CD14-positive monocyte (primary cell): ENCODE data around the gene MYH10. TPM values are rescaled to one million over a fixed set of nuclear protein-coding genes. Genes with fewer than 3 reads are reported as not detected.
A peak's percentile ranks its signal among the peaks of the same experiment; 100 is the strongest.

Experiments used
- DNase-seq, 3 donors: peaks; one replicate each; pipeline ENCODE4 v3.0.0-alpha.2; 2011 to 2022
- H2AFZ ChIP-seq: 2 replicates; pipeline ENCODE4 v1.6.0; 2012; ENCODE audit warnings: mild to moderate bottlenecking, low read depth, low read length, inconsistent platforms; ENCODE audit not compliant: insufficient read depth, poor library complexity, severe bottlenecking
- H3K27ac ChIP-seq, 2 donors: 1 replicate in 1 of 2; 2 replicates in 1 of 2; pipeline ENCODE4 v1.5.1; 2012 to 2013; ENCODE audit warnings: low read length in 2 of 2, control low read depth in 1 of 2, inconsistent platforms in 1 of 2, low read depth in 1 of 2, mild to moderate bottlenecking in 1 of 2
- H3K27me3 ChIP-seq, 2 donors: one replicate each; pipeline versions ENCODE4 v1.6.0 to v1.6.1; 2011 to 2013; ENCODE audit warnings: low read length in 2 of 2; ENCODE audit not compliant: control insufficient read depth in 2 of 2, insufficient read depth in 2 of 2
- H3K36me3 ChIP-seq, 2 donors: replicated peaks in 1 of 2; 1 replicate in 1 of 2; 2 replicates in 1 of 2; pipeline versions ENCODE4 v1.5.1 to v1.6.1; 2012 to 2013; ENCODE audit warnings: low read length in 2 of 2, control low read depth in 1 of 2, inconsistent platforms in 1 of 2, mild to moderate bottlenecking in 1 of 2; ENCODE audit not compliant: insufficient read depth in 2 of 2, control insufficient read depth in 1 of 2
- H3K4me1 ChIP-seq, 2 donors: 1 replicate in 1 of 2; 2 replicates in 1 of 2; pipeline versions ENCODE4 v1.5.1 to v1.6.1; 2012 to 2013; ENCODE audit warnings: low read length in 2 of 2, control low read depth in 1 of 2, inconsistent platforms in 1 of 2, mild to moderate bottlenecking in 1 of 2, moderate library complexity in 1 of 2; ENCODE audit not compliant: insufficient read depth in 2 of 2, control insufficient read depth in 1 of 2
- H3K4me2 ChIP-seq: replicated peaks from 2 replicates; pipeline ENCODE3; 2012; ENCODE audit warnings: low read length, moderate library complexity, mild to moderate bottlenecking; ENCODE audit not compliant: poor library complexity, severe bottlenecking; ENCODE audit errors: extremely low read depth
- H3K4me3 ChIP-seq, 3 experiments: fragments of 200-600 bp in 1 of 3; sonication (generic) in 1 of 3; replicated peaks in 1 of 3; 1 replicate in 2 of 3; 2 replicates in 1 of 3; pipeline ENCODE4 v1.5.1; 2011 to 2013; ENCODE audit warnings: low read length in 3 of 3, mild to moderate bottlenecking in 3 of 3, control low read depth in 2 of 3, low read depth in 2 of 3, inconsistent platforms in 1 of 3, moderate library complexity in 1 of 3
- H3K79me2 ChIP-seq: 2 replicates; pipeline ENCODE4 v1.6.0; 2012; ENCODE audit warnings: mild to moderate bottlenecking, control low read depth, inconsistent platforms, low read length, moderate library complexity; ENCODE audit not compliant: insufficient read depth
- H3K9ac ChIP-seq: 2 replicates; pipeline ENCODE4 v1.6.0; 2017; ENCODE audit warnings: low read length, mild to moderate bottlenecking; ENCODE audit not compliant: insufficient read depth, poor library complexity, severe bottlenecking
- H3K9me3 ChIP-seq, 2 donors: replicated peaks in 1 of 2; 1 replicate in 1 of 2; 2 replicates in 1 of 2; pipeline versions ENCODE4 v1.5.1 to v1.6.1; 2012 to 2013; ENCODE audit warnings: low read length in 2 of 2, control low read depth in 1 of 2; ENCODE audit not compliant: control insufficient read depth in 1 of 2, insufficient read depth in 1 of 2
- H4K20me1 ChIP-seq: 2 replicates; pipeline ENCODE4 v1.6.0; 2012; ENCODE audit warnings: mild to moderate bottlenecking, low read length, control low read depth, moderate library complexity; ENCODE audit not compliant: insufficient read depth
- H3K27ac Mint-ChIP-seq, 7 donors: one replicate each; pipeline ENCODE4 v1.8.0; 2020; ENCODE audit warnings: mild to moderate bottlenecking in 7 of 7, mixed read lengths in 7 of 7, moderate library complexity in 6 of 7, inconsistent platforms in 2 of 7
- H3K27me3 Mint-ChIP-seq, 3 donors: one replicate each; pipeline ENCODE4 v1.8.0; 2021 to 2022; ENCODE audit warnings: low read depth in 3 of 3, mild to moderate bottlenecking in 3 of 3, mixed read lengths in 3 of 3, moderate library complexity in 3 of 3, inconsistent platforms in 1 of 3
- H3K36me3 Mint-ChIP-seq, 2 donors: one replicate each; pipeline ENCODE4 v1.8.0; 2020; ENCODE audit warnings: mixed read lengths in 2 of 2, inconsistent platforms in 1 of 2, mild to moderate bottlenecking in 1 of 2
- H3K4me1 Mint-ChIP-seq: one replicate; pipeline ENCODE4 v1.8.0; 2020; ENCODE audit warnings: mild to moderate bottlenecking, mixed read lengths
- H3K4me3 Mint-ChIP-seq, 2 donors: one replicate each; pipeline ENCODE4 v1.8.0; 2020; ENCODE audit warnings: mild to moderate bottlenecking in 2 of 2, mixed read lengths in 2 of 2, moderate library complexity in 1 of 2
- H3K9me3 Mint-ChIP-seq, 7 donors: one replicate each; pipeline ENCODE4 v1.8.0; 2020 to 2022; ENCODE audit warnings: mixed read lengths in 7 of 7, mild to moderate bottlenecking in 6 of 7, moderate library complexity in 6 of 7, inconsistent platforms in 2 of 7
- WGBS: methylation state at CpG from one replicate; pipeline ENCODE4 v1.1.5; 2013; ENCODE audit warnings: missing lambda C conversion rate; ENCODE audit not compliant: insufficient coverage; 5-methylcytosine and 5-hydroxymethylcytosine counted together
- intact Hi-C, 2 donors: fragments of 100-400 bp; cut with micrococcal nuclease; formaldehyde crosslinking; loops; one replicate each; pipeline versions ENCODE4 v1.15.0 to v1.15.1; 2023
- polyA minus RNA-seq: library from RNA; depleted of rRNA, polyadenylated mRNA; stranded (reverse); fragments of >200 nt; gene quantifications from 2 replicates; pipeline ENCODE4 v1.2.3, GENCODE V29; 2012
- polyA plus RNA-seq, 3 donors: library from polyadenylated mRNA; depleted of rRNA in 1 of 3; unstranded in 2 of 3; stranded (reverse) in 1 of 3; fragments of 300-500 nt in 2 of 3; fragments of >200 nt in 1 of 3; fragmentation: Illumina TruSeq in 2 of 3; gene quantifications; 1 replicate in 2 of 3; 2 replicates in 1 of 3; pipeline ENCODE4 v1.2.3, GENCODE V29; 2012 to 2021
- total RNA-seq, 12 experiments: library from RNA in 1 of 12; stranded (reverse) in 1 of 12; fragments of 120-200 nt in 1 of 12; gene quantifications; one replicate each; pipeline ENCODE4 v1.2.4 and lab custom pipeline; 2013 to 2026; ENCODE audit warnings: mixed read lengths in 6 of 12, inconsistent platforms in 1 of 12
- TF ChIP-seq, protein P1 (sequence below): fragments of 200-600 bp; IDR thresholded peaks from one replicate; pipeline ENCODE4 v1.8.0; 2022; ENCODE audit warnings: antibody characterized with exemption, mild to moderate bottlenecking

MYH10 gene
- total RNA-seq (2013) = 0.71 TPM
- under 1 TPM in 2 of 3 donors, not detected in 1; 0.42 to 0.65 TPM for polyA plus RNA-seq
- polyA minus RNA-seq = 0.32 TPM in 1 of 2 replicates, not detected in the other
- 0.20 to 24.0 (median 0.44) reads per million in 11 experiments for total RNA-seq (lab: John Stamatoyannopoulos, UW)

DNA sequence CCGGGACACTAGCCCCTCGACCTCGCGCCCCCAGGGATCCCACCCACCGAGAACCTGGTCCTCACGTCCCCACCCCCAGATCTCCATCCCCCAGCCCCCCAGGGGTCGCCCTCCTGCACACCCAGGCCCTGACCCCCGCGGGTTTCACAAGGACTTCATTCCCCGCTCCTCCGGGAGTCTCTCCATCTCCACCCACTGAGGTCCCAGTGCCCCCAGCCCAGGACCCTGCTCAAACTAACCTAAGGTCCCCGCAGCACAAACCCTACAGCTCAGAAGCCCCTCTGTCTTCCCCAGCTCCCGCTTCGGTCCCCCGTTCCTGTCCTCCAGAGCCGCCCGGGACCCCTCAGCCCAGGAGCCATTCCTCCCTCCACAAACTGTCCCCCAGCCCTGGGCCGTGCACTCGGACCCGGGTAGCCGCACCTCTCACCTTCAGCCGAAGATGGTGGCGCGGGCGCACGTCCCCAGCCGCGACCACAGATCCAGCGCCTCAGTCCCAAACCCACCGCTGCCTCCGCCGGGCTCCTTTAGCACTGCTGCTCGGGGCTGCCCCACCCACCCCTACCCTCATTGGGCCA, at the start of gene MYH10:
Gene MYH10 (minus strand): TSS at position 499 of the 575 bp plus-strand sequence. CDS start 7,479 bp downstream, outside the sequence.
- Mint-ChIP-seq H3K4me1 (peaks cover 20% of the 10 kb centered on the region), H3K9me3 (peaks cover 0 to 22% (median 11%) of the 10 kb centered on the region in 7 donors), H3K36me3 (peaks cover 3 to 4% of the 10 kb centered on the region in 2 donors), H3K27me3 (peaks cover 71 to 84% (median 78%) of the 10 kb centered on the region in 3 donors), H3K27ac (peak within 1 kb of the TSS in 1 of 7 donors; percentile 84), H3K4me3 (peak within 1 kb of the TSS; percentile 92 to 99)
- no peak for DNase-seq
- intact Hi-C loops = no loop called here
- Histone ChIP-seq H2AFZ (peak within 1 kb of the TSS; percentile 85), H3K27me3 (peaks cover 51 to 82% of the 10 kb centered on the region in 2 donors), H3K27ac (no peak within 1 kb of the TSS), H3K36me3 (no peaks in the 10 kb centered on the region), H3K9me3 (peaks cover 3 to 18% of the 10 kb centered on the region in 2 donors), H3K4me1 (peaks cover 13 to 24% of the 10 kb centered on the region in 2 donors), H3K9ac (peak within 1 kb of the TSS; percentile 51), H3K4me3 (peak within 1 kb of the TSS; percentile 44 to 80 (median 46)), H3K79me2 (no peaks in the 10 kb centered on the region), H3K4me2 (peak within 1 kb of the TSS; percentile 95), H4K20me1 (no peaks in the 10 kb centered on the region)
- TF ChIP-seq, protein P1, sequence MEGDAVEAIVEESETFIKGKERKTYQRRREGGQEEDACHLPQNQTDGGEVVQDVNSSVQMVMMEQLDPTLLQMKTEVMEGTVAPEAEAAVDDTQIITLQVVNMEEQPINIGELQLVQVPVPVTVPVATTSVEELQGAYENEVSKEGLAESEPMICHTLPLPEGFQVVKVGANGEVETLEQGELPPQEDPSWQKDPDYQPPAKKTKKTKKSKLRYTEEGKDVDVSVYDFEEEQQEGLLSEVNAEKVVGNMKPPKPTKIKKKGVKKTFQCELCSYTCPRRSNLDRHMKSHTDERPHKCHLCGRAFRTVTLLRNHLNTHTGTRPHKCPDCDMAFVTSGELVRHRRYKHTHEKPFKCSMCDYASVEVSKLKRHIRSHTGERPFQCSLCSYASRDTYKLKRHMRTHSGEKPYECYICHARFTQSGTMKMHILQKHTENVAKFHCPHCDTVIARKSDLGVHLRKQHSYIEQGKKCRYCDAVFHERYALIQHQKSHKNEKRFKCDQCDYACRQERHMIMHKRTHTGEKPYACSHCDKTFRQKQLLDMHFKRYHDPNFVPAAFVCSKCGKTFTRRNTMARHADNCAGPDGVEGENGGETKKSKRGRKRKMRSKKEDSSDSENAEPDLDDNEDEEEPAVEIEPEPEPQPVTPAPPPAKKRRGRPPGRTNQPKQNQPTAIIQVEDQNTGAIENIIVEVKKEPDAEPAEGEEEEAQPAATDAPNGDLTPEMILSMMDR = no peak
- WGBS = under 1% methylated on average over 31 of the region's 33 CpGs

DNA sequence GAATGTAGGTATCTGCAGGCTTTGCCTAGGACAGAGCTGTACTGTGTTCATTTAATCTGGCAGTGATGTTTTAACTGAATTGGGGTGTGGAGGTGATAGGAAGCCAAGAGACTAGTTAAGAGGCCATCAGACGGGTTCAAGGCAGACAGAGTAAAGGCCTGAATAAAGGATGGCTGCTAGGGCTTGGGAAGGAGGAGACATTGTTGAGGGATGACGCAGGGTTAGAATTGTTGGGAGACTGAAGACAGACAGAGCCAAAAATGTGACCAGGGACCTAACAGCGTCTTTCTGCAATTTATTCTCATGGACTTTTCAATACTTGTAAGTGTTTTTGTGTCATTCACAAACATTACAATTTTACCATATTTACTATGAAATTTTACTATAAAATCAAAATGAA, 48.6 kb upstream of the MYH10 start:
- H3K4me3 ChIP-seq = no peak overlapping the region
- H3K4me2 ChIP-seq = no peak overlapping the region
- no peaks in the 10 kb centered on the region for H3K36me3 ChIP-seq
- no peaks in the 10 kb centered on the region for H3K79me2 ChIP-seq
- no peaks in the 10 kb centered on the region for H3K27me3 ChIP-seq
- H3K9ac ChIP-seq = no peak overlapping the region
- Mint-ChIP-seq H3K4me1 (no peaks in the 10 kb centered on the region), H3K27me3 (peaks cover 10 to 13% (median 12%) of the 10 kb centered on the region in 3 donors), H3K36me3 (no peaks in the 10 kb centered on the region), H3K9me3 (peaks cover 0 to 10% (median 2%) of the 10 kb centered on the region in 7 donors), H3K4me3 (no peak overlapping the region), H3K27ac (no peak overlapping the region)
- TF ChIP-seq, protein P1 = no peak
- H4K20me1 ChIP-seq = no peaks in the 10 kb centered on the region
- no peak for DNase-seq
- H3K4me1 ChIP-seq = no peaks in the 10 kb centered on the region
- 92% methylated on average over 2 of the region's 3 CpGs for WGBS
- intact Hi-C loops = no loop called here
- H3K27ac ChIP-seq = no peak overlapping the region
- H2AFZ ChIP-seq = no peak overlapping the region
- H3K9me3 ChIP-seq = no peaks in the 10 kb centered on the region
